ENCODE results near the gene OR6B3.

The OR6B3 gene

DNA sequence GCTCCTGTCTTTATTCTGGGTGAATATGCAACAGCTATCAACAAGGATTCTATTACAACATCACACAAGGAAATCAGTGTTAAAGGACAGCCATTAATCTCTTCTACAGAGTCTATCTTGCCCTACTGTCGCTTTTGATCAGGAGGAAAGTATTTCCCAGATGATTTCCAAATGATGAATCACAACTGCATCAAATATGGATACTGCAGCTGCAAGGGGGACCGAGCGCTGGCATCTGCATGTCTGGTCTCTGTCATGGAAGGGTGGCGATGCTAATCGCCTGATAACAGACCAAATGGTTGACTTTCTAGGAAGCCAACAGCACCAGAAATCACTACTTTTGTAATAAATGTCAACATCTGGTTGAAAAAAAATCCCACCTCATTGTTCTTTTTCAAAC is 21.2 kb upstream of the OR6B3 start:
- Histone ChIP-seq H3K23ac (ENCODE audit: low read depth, low read length, poor library complexity) (no peak overlapping the region), H3K27ac (replicated peaks; ENCODE audit: low read length) (no peak overlapping the region), H2BK5ac (ENCODE audit: low read length) (no peak overlapping the region), H3K4me1 (ENCODE audit: control insufficient read depth in 2 of 2, insufficient read depth in 1 of 2, low read depth in 1 of 2, low read length in 2 of 2) (no peaks in the 10 kb centered on the region), H3K27me3 (ENCODE audit: control insufficient read depth in 3 of 3, insufficient read depth in 3 of 3, low read depth in 1 of 3, low read length in 3 of 3) (no peaks in the 10 kb centered on the region), H3K18ac (ENCODE audit: low read length) (no peak overlapping the region), H4K8ac (ENCODE audit: low read depth, low read length) (no peak overlapping the region), H3K4me3 (ENCODE audit: low read length in 2 of 2) (no peak overlapping the region), H2BK12ac (ENCODE audit: low read length) (no peak overlapping the region), H3K79me1 (ENCODE audit: low read depth, low read length) (no peaks in the 10 kb centered on the region), H3K36me3 (replicated peaks in 1 of 2; ENCODE audit: control insufficient read depth in 2 of 2, insufficient read depth in 2 of 2, low read length in 2 of 2) (no peaks in the 10 kb centered on the region), H3K4me2 (ENCODE audit: insufficient read depth, low read length, poor library complexity, severe bottlenecking) (no peak overlapping the region), H2AK5ac (ENCODE audit: low read depth, low read length) (no peak overlapping the region), H3K9me3 (replicated peaks in 1 of 2; ENCODE audit: control insufficient read depth in 2 of 2, insufficient read depth in 1 of 2, low read depth in 1 of 2, low read length in 2 of 2) (peaks cover 4 to 5% of the 10 kb centered on the region in 2 donors), H3K9ac (ENCODE audit: low read depth, low read length, poor library complexity) (no peak overlapping the region), H2BK15ac (ENCODE audit: low read length) (no peak overlapping the region), H3K14ac (ENCODE audit: low read length) (no peak overlapping the region), H2AFZ (ENCODE audit: low read length) (no peak overlapping the region), H4K91ac (ENCODE audit: low read depth, low read length, poor library complexity) (no peak overlapping the region), H2BK120ac (ENCODE audit: low read depth, low read length) (no peak overlapping the region), H3K4ac (ENCODE audit: low read length) (no peak overlapping the region)
- WGBS, 2 donors (ENCODE audit: extremely low coverage in 2 of 2, insufficient read length in 2 of 2, insufficient replicate concordance in 1 of 2): no CpG with 5 or more reads among the region's 5 CpGs
- DNase-seq (ENCODE audit: low spot score): no peak

DNA sequence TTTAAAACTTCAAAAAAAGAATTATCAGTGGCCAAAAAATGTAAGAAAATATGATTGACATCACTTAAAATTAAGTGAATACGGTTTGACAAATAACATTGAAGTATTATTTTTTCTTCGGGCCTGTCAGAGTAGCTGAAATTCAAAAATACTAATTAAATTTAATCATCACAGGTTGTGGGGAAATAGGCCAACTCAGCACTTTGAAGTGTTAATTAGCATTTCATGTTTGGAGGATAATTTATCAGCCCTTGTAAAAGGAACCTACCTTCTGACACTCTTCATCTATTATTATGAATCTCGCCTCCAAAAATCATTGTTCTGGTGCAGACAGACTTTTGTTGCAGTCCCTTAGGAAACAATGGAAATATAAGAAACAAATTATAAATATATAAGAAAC is 17.6 kb upstream of the OR6B3 start:
- H3K27me3 ChIP-seq (ENCODE audit: control insufficient read depth in 3 of 3, insufficient read depth in 3 of 3, low read depth in 1 of 3, low read length in 3 of 3): no peaks in the 10 kb centered on the region
- no peaks in the 10 kb centered on the region for H3K79me1 ChIP-seq (ENCODE audit: low read depth, low read length)
- H3K4me3 ChIP-seq (ENCODE audit: low read length in 2 of 2): no peak overlapping the region
- H3K36me3 ChIP-seq (replicated peaks in 1 of 2; ENCODE audit: control insufficient read depth in 2 of 2, insufficient read depth in 2 of 2, low read length in 2 of 2): no peaks in the 10 kb centered on the region
- H2BK15ac ChIP-seq (ENCODE audit: low read length): no peak overlapping the region
- no peak overlapping the region for H3K4me2 ChIP-seq (ENCODE audit: insufficient read depth, low read length, poor library complexity, severe bottlenecking)
- no peak overlapping the region for H3K27ac ChIP-seq (replicated peaks; ENCODE audit: low read length)
- H3K9me3 ChIP-seq (replicated peaks in 1 of 2; ENCODE audit: control insufficient read depth in 2 of 2, insufficient read depth in 1 of 2, low read depth in 1 of 2, low read length in 2 of 2): peaks cover 0 to 2% of the 10 kb centered on the region in 2 donors
- H3K14ac ChIP-seq (ENCODE audit: low read length): no peak overlapping the region
- H2AK5ac ChIP-seq (ENCODE audit: low read depth, low read length): no peak overlapping the region
- no peak overlapping the region for H3K23ac ChIP-seq (ENCODE audit: low read depth, low read length, poor library complexity)
- no CpG with 5 or more reads among the region's 3 CpGs for WGBS, 2 donors (ENCODE audit: extremely low coverage in 2 of 2, insufficient read length in 2 of 2, insufficient replicate concordance in 1 of 2)
- H2AFZ ChIP-seq (ENCODE audit: low read length): no peak overlapping the region
- no peak for DNase-seq (ENCODE audit: low spot score)
- H3K9ac ChIP-seq (ENCODE audit: low read depth, low read length, poor library complexity): no peak overlapping the region
- H2BK5ac ChIP-seq (ENCODE audit: low read length): no peak overlapping the region
- no peak overlapping the region for H2BK12ac ChIP-seq (ENCODE audit: low read length)
- no peak overlapping the region for H3K4ac ChIP-seq (ENCODE audit: low read length)
- no peaks in the 10 kb centered on the region for H3K4me1 ChIP-seq (ENCODE audit: control insufficient read depth in 2 of 2, insufficient read depth in 1 of 2, low read depth in 1 of 2, low read length in 2 of 2)
- no peak overlapping the region for H4K91ac ChIP-seq (ENCODE audit: low read depth, low read length, poor library complexity)
- no peak overlapping the region for H4K8ac ChIP-seq (ENCODE audit: low read depth, low read length)
- no peak overlapping the region for H3K18ac ChIP-seq (ENCODE audit: low read length)
- no peak overlapping the region for H2BK120ac ChIP-seq (ENCODE audit: low read depth, low read length)

DNA sequence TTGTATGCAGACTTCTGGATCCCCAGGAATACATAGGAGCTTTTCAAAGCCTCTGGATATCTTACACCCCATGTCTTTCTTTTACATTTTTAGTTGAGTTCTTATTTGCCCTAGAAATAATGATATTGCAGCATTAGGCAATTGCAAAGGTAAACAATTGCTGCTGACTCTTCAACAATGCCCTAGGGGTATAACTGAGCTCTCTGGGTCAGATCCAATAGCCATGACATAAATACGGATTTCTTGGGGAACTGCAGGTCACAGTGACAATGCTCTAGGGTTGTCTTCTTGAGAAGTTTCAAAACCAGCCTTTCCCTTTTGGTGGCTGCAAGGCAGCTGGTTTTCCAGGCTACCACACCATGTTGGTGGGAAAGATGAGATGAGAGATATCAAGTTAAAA is 16.5 kb upstream of the OR6B3 start:
- Histone ChIP-seq H2BK120ac (ENCODE audit: low read depth, low read length) (no peak overlapping the region), H3K4me2 (ENCODE audit: insufficient read depth, low read length, poor library complexity, severe bottlenecking) (no peak overlapping the region), H4K91ac (ENCODE audit: low read depth, low read length, poor library complexity) (no peak overlapping the region), H3K23ac (ENCODE audit: low read depth, low read length, poor library complexity) (no peak overlapping the region), H2AK5ac (ENCODE audit: low read depth, low read length) (no peak overlapping the region), H3K27me3 (ENCODE audit: control insufficient read depth in 3 of 3, insufficient read depth in 3 of 3, low read depth in 1 of 3, low read length in 3 of 3) (no peaks in the 10 kb centered on the region), H2AFZ (ENCODE audit: low read length) (no peak overlapping the region), H3K4me1 (ENCODE audit: control insufficient read depth in 2 of 2, insufficient read depth in 1 of 2, low read depth in 1 of 2, low read length in 2 of 2) (no peaks in the 10 kb centered on the region), H3K9me3 (replicated peaks in 1 of 2; ENCODE audit: control insufficient read depth in 2 of 2, insufficient read depth in 1 of 2, low read depth in 1 of 2, low read length in 2 of 2) (no peaks in the 10 kb centered on the region), H3K18ac (ENCODE audit: low read length) (no peak overlapping the region), H3K9ac (ENCODE audit: low read depth, low read length, poor library complexity) (no peak overlapping the region), H2BK12ac (ENCODE audit: low read length) (no peak overlapping the region), H4K8ac (ENCODE audit: low read depth, low read length) (no peak overlapping the region), H3K27ac (replicated peaks; ENCODE audit: low read length) (no peak overlapping the region), H3K4me3 (ENCODE audit: low read length in 2 of 2) (no peak overlapping the region), H2BK15ac (ENCODE audit: low read length) (no peak overlapping the region), H3K36me3 (replicated peaks in 1 of 2; ENCODE audit: control insufficient read depth in 2 of 2, insufficient read depth in 2 of 2, low read length in 2 of 2) (no peaks in the 10 kb centered on the region), H2BK5ac (ENCODE audit: low read length) (no peak overlapping the region), H3K4ac (ENCODE audit: low read length) (no peak overlapping the region), H3K79me1 (ENCODE audit: low read depth, low read length) (no peaks in the 10 kb centered on the region), H3K14ac (ENCODE audit: low read length) (no peak overlapping the region)
- WGBS, 2 donors (ENCODE audit: extremely low coverage in 2 of 2, insufficient read length in 2 of 2, insufficient replicate concordance in 1 of 2): no CpG with 5 or more reads among the region's 1 CpG
- no peak for DNase-seq (ENCODE audit: low spot score)

DNA sequence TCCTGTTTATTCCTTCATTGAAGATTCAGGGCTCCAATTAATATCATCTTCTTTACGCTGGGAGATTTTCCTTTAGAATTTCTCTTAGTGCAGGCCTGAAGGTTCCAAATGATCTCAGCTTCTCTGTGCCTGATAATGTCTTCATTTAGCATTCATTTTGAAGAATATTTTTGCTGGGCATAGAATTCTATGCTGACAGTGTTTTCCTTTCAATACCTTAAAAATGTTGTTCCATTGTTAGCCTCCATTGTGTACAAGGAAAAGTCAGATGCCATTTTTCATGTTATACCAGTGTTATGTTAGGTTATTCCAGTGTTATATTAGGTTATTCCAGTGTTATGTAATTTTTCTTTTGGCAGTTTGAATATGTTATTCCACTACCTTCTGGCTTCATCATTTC is 14.9 kb upstream of the OR6B3 start:
- Histone ChIP-seq H3K18ac (ENCODE audit: low read length) (no peak overlapping the region), H2BK120ac (ENCODE audit: low read depth, low read length) (no peak overlapping the region), H3K4me3 (ENCODE audit: low read length in 2 of 2) (no peak overlapping the region), H4K8ac (ENCODE audit: low read depth, low read length) (no peak overlapping the region), H3K27ac (replicated peaks; ENCODE audit: low read length) (no peak overlapping the region), H3K23ac (ENCODE audit: low read depth, low read length, poor library complexity) (no peak overlapping the region), H3K27me3 (ENCODE audit: control insufficient read depth in 3 of 3, insufficient read depth in 3 of 3, low read depth in 1 of 3, low read length in 3 of 3) (peaks cover 0 to 5% (median 0%) of the 10 kb centered on the region in 3 experiments), H3K79me1 (ENCODE audit: low read depth, low read length) (no peaks in the 10 kb centered on the region), H3K4ac (ENCODE audit: low read length) (no peak overlapping the region), H3K9ac (ENCODE audit: low read depth, low read length, poor library complexity) (no peak overlapping the region), H2AK5ac (ENCODE audit: low read depth, low read length) (no peak overlapping the region), H3K14ac (ENCODE audit: low read length) (no peak overlapping the region), H2BK12ac (ENCODE audit: low read length) (no peak overlapping the region), H2AFZ (ENCODE audit: low read length) (no peak overlapping the region), H3K4me2 (ENCODE audit: insufficient read depth, low read length, poor library complexity, severe bottlenecking) (no peak overlapping the region), H4K91ac (ENCODE audit: low read depth, low read length, poor library complexity) (no peak overlapping the region), H2BK5ac (ENCODE audit: low read length) (no peak overlapping the region), H3K36me3 (replicated peaks in 1 of 2; ENCODE audit: control insufficient read depth in 2 of 2, insufficient read depth in 2 of 2, low read length in 2 of 2) (no peaks in the 10 kb centered on the region), H2BK15ac (ENCODE audit: low read length) (no peak overlapping the region), H3K9me3 (replicated peaks in 1 of 2; ENCODE audit: control insufficient read depth in 2 of 2, insufficient read depth in 1 of 2, low read depth in 1 of 2, low read length in 2 of 2) (no peaks in the 10 kb centered on the region), H3K4me1 (ENCODE audit: control insufficient read depth in 2 of 2, insufficient read depth in 1 of 2, low read depth in 1 of 2, low read length in 2 of 2) (no peaks in the 10 kb centered on the region)
- DNase-seq (ENCODE audit: low spot score): no peak
- no CpG with 5 or more reads among the region's 1 CpG for WGBS, 2 donors (ENCODE audit: extremely low coverage in 2 of 2, insufficient read length in 2 of 2, insufficient replicate concordance in 1 of 2)
